IMR-90 (cell line): ENCODE measurements around the gene SPATA3. TPM values are rescaled to one million over a fixed set of nuclear protein-coding genes. Genes with fewer than 3 reads are reported as not detected.

ENCODE experiments used
- ATAC-seq: fragments of 200-7000 bp; cut with Tn5 transposase; 2 replicates; pipeline ENCODE4 v1.9.1; 2020; ENCODE audit warnings: low read depth, mild to moderate bottlenecking, moderate library complexity
- BruUV-seq: library from RNA; stranded (reverse); fragments of 400-500 nt; replicated peaks from 2 replicates; lab custom pipeline; 2021; lab: Mats Ljungman, UMichigan
- CTCF ChIA-PET: fragments of 300-600 bp; formaldehyde crosslinking; extraction: SDS; loops from one replicate; lab custom pipeline; 2021; ENCODE audit warnings: antibody characterized with exemption; lab: Yijun Ruan, JAX
- POLR2A ChIA-PET: fragments of 300-600 bp; sonication (Branson Sonifier 250); formaldehyde crosslinking; loops from one replicate; lab custom pipeline; 2022; ENCODE audit warnings: antibody characterized with exemption; ENCODE audit not compliant: unreplicated experiment; lab: Charles Lee
- DNase-seq: peaks from one replicate; pipeline ENCODE4 v3.0.0; 2013
- H2AFZ ChIP-seq: replicated peaks from 2 replicates; pipeline ENCODE3; 2013; ENCODE audit warnings: low read length, mild to moderate bottlenecking; ENCODE audit not compliant: poor library complexity
- H2AK5ac ChIP-seq: 2 replicates; pipeline ENCODE4 v1.6.1; 2013; ENCODE audit warnings: low read depth, low read length, inconsistent platforms
- H2AK9ac ChIP-seq: replicated peaks from 2 replicates; pipeline ENCODE3; 2013; ENCODE audit warnings: mild to moderate bottlenecking, low read depth, low read length, moderate library complexity; ENCODE audit not compliant: poor library complexity
- H2BK120ac ChIP-seq: 2 replicates; pipeline ENCODE4 v1.6.1; 2013; ENCODE audit warnings: low read depth, low read length, inconsistent platforms
- H2BK15ac ChIP-seq: 3 replicates; pipeline ENCODE4 v1.6.1; 2013; ENCODE audit warnings: low read depth, low read length, inconsistent platforms
- H2BK20ac ChIP-seq: 2 replicates; pipeline ENCODE4 v1.6.1; 2013; ENCODE audit warnings: low read depth, mild to moderate bottlenecking, inconsistent platforms, low read length, moderate library complexity
- H2BK5ac ChIP-seq: 2 replicates; pipeline ENCODE4 v1.6.1; 2013; ENCODE audit warnings: mild to moderate bottlenecking, low read depth, low read length, inconsistent platforms; ENCODE audit not compliant: poor library complexity, severe bottlenecking
- H3K14ac ChIP-seq: replicated peaks from 2 replicates; pipeline ENCODE4 v1.6.1; 2013; ENCODE audit warnings: low read depth, low read length, inconsistent platforms
- H3K18ac ChIP-seq: 2 replicates; pipeline ENCODE4 v1.6.1; 2013; ENCODE audit warnings: low read depth, low read length, control low read depth
- H3K23ac ChIP-seq: 2 replicates; pipeline ENCODE4 v1.6.1; 2013; ENCODE audit warnings: low read depth, low read length, inconsistent platforms
- H3K27ac ChIP-seq: 2 replicates; pipeline ENCODE4 v1.5.1; 2013; ENCODE audit warnings: mild to moderate bottlenecking, control low read depth, low read length; ENCODE audit not compliant: insufficient read depth
- H3K27me3 ChIP-seq: 2 replicates; pipeline ENCODE4 v1.6.1; 2013; ENCODE audit warnings: low read length; ENCODE audit not compliant: control insufficient read depth, insufficient read depth
- H3K36me3 ChIP-seq: 2 replicates; pipeline ENCODE4 v1.6.1; 2013; ENCODE audit warnings: low read length, mixed read lengths; ENCODE audit not compliant: control insufficient read depth, insufficient read depth
- H3K4ac ChIP-seq: 2 replicates; pipeline ENCODE4 v1.6.1; 2013; ENCODE audit warnings: low read depth, low read length, inconsistent platforms
- H3K4me1 ChIP-seq: 2 replicates; pipeline ENCODE4 v1.6.1; 2013; ENCODE audit warnings: low read length, mixed read lengths; ENCODE audit not compliant: control insufficient read depth, insufficient read depth
- H3K4me2 ChIP-seq: 2 replicates; pipeline ENCODE4 v1.6.1; 2013; ENCODE audit warnings: low read depth, mild to moderate bottlenecking, control low read depth, low read length, moderate library complexity
- H3K4me3 ChIP-seq: 2 replicates; pipeline ENCODE4 v1.5.1; 2013; ENCODE audit warnings: low read depth, mild to moderate bottlenecking, control low read depth, low read length, moderate library complexity; ENCODE audit not compliant: insufficient read depth
- H3K56ac ChIP-seq: 2 replicates; pipeline ENCODE4 v1.6.1; 2013; ENCODE audit warnings: low read length, inconsistent platforms; ENCODE audit not compliant: insufficient read depth; ENCODE audit errors: extremely low read depth
- H3K79me1 ChIP-seq, 2 experiments: 2 replicates each; pipeline ENCODE4 v1.6.1; 2013; ENCODE audit warnings: low read length in 2 of 2, inconsistent platforms in 1 of 2, low read depth in 1 of 2
- H3K9ac ChIP-seq: 2 replicates; pipeline ENCODE4 v1.6.1; 2013; ENCODE audit warnings: low read depth, low read length, control low read depth
- H3K9me1 ChIP-seq: 2 replicates; pipeline ENCODE4 v1.6.1; 2013; ENCODE audit warnings: low read length, inconsistent platforms; ENCODE audit not compliant: insufficient read depth
- H3K9me3 ChIP-seq: 2 replicates; pipeline ENCODE4 v1.6.1; 2013; ENCODE audit warnings: low read length; ENCODE audit not compliant: control insufficient read depth, insufficient read depth
- H4K20me1 ChIP-seq: 2 replicates; pipeline ENCODE4 v1.6.1; 2013; ENCODE audit warnings: low read length, inconsistent platforms; ENCODE audit not compliant: insufficient read depth
- H4K5ac ChIP-seq: 2 replicates; pipeline ENCODE4 v1.6.1; 2013; ENCODE audit warnings: mild to moderate bottlenecking, low read depth, low read length, control low read depth
- H4K8ac ChIP-seq, 2 experiments: 2 replicates each; pipeline ENCODE4 v1.6.1; 2013; ENCODE audit warnings: low read depth in 2 of 2, low read length in 2 of 2, control low read depth in 1 of 2, inconsistent platforms in 1 of 2
- H4K91ac ChIP-seq: 2 replicates; pipeline ENCODE4 v1.6.1; 2013; ENCODE audit warnings: low read depth, low read length, inconsistent platforms; ENCODE audit not compliant: insufficient read depth
- BHLHE40 ChIP-seq: fragments of 150-350 bp; IDR thresholded peaks from 2 replicates; pipeline ENCODE4 v1.6.1; 2016; ENCODE audit warnings: mild to moderate bottlenecking, low read depth, low read length
- CEBPB ChIP-seq: IDR thresholded peaks from 2 replicates; pipeline ENCODE4 v1.6.1; 2012; ENCODE audit warnings: low read depth, low read length, improper control_type of control experiment
- CHD1 ChIP-seq: IDR thresholded peaks from 2 replicates; pipeline ENCODE4 v1.6.1; 2012; ENCODE audit warnings: low read depth, low read length, improper control_type of control experiment
- FOS ChIP-seq: fragments of 150-350 bp; IDR thresholded peaks from 2 replicates; pipeline ENCODE4 v1.6.1; 2016; ENCODE audit warnings: low read depth, low read length
- MAFK ChIP-seq: IDR thresholded peaks from 2 replicates; pipeline ENCODE4 v1.6.1; 2012; ENCODE audit warnings: low read depth, low read length, improper control_type of control experiment
- MAZ ChIP-seq: IDR thresholded peaks from 2 replicates; pipeline ENCODE4 v1.6.1; 2012; ENCODE audit warnings: low read depth, mild to moderate bottlenecking, low read length, improper control_type of control experiment, moderate library complexity, borderline replicate concordance
- MXI1 ChIP-seq: IDR thresholded peaks from 2 replicates; pipeline ENCODE4 v1.6.1; 2012; ENCODE audit warnings: low read depth, mild to moderate bottlenecking, low read length, moderate library complexity, borderline replicate concordance
- NFE2L2 ChIP-seq: fragments of 150-350 bp; IDR thresholded peaks from 2 replicates; pipeline ENCODE4 v1.6.1; 2016; ENCODE audit warnings: low read depth, mild to moderate bottlenecking, low read length
- POLR2A ChIP-seq: IDR thresholded peaks from 2 replicates; pipeline ENCODE4 v1.6.1; 2012; ENCODE audit warnings: mild to moderate bottlenecking, low read depth, low read length
- RAD21 ChIP-seq: IDR thresholded peaks from 2 replicates; pipeline ENCODE4 v1.6.1; 2012; ENCODE audit warnings: low read length, improper control_type of control experiment
- RCOR1 ChIP-seq: IDR thresholded peaks from 2 replicates; pipeline ENCODE4 v1.6.1; 2012; ENCODE audit warnings: mild to moderate bottlenecking, low read length, improper control_type of control experiment; ENCODE audit not compliant: insufficient replicate concordance
- RFX5 ChIP-seq: IDR thresholded peaks from 2 replicates; pipeline ENCODE4 v1.8.0; 2012; ENCODE audit warnings: low read depth, mild to moderate bottlenecking, low read length, moderate library complexity
- SMC3 ChIP-seq: fragments of 150-350 bp; IDR thresholded peaks from 2 replicates; pipeline ENCODE4 v1.6.1; 2016; ENCODE audit warnings: low read depth, mild to moderate bottlenecking, antibody characterized with exemption, low read length, moderate library complexity
- WGBS, 2 experiments: methylation state at CpG; one replicate each; pipeline versions ENCODE4 v1.1.5 to v1.1.7; 2013; ENCODE audit warnings: missing lambda C conversion rate in 2 of 2; ENCODE audit not compliant: insufficient read length in 1 of 2; ENCODE audit errors: extremely low coverage in 2 of 2; 5-methylcytosine and 5-hydroxymethylcytosine counted together
- dilution Hi-C: fragments of 300-500 bp; cut with HindIII; formaldehyde crosslinking; loops from one replicate; pipeline ENCODE4 v1.14.3; 2018; ENCODE audit warnings: low sequenced_read_pairs; ENCODE audit not compliant: unreplicated experiment
- in situ Hi-C: fragments of 300-500 bp; cut with MboI; formaldehyde crosslinking; loops from 3 replicates; pipeline ENCODE4 v1.14.3; 2019; ENCODE audit warnings: low sequenced_read_pairs, inconsistent platforms, mixed read lengths
- intact Hi-C: fragments of 100-400 bp; cut with micrococcal nuclease; formaldehyde crosslinking; loops from 2 replicates; pipeline ENCODE4 v1.10.0; 2022
- polyA plus RNA-seq, 3 experiments: library from polyadenylated mRNA; depleted of rRNA; stranded (reverse); fragments of >200 nt; gene quantifications; 2 replicates each; pipeline ENCODE4 v1.2.3, GENCODE V29; 2012; ENCODE audit warnings: low replicate concordance in 1 of 3
- total RNA-seq: library from RNA; depleted of rRNA; stranded (reverse); fragments of >200 nt; gene quantifications from 2 replicates; pipeline ENCODE4 v1.2.3, GENCODE V29; 2012
- TF ChIP-seq, protein P1 (sequence below): conservative IDR thresholded peaks from 2 replicates; pipeline ENCODE4 v1.5.1; 2012; ENCODE audit warnings: mild to moderate bottlenecking, low read depth, low read length, improper control_type of control experiment
- TF ChIP-seq, protein P2 (sequence below): fragments of 150-350 bp; IDR thresholded peaks from 2 replicates; pipeline ENCODE4 v1.6.1; 2016; ENCODE audit warnings: low read depth, mild to moderate bottlenecking, low read length, moderate library complexity, borderline replicate concordance
- TF ChIP-seq, protein P3 (sequence below): fragments of 150-350 bp; IDR thresholded peaks from 2 replicates; pipeline ENCODE4 v1.6.1; 2017; ENCODE audit warnings: mild to moderate bottlenecking, antibody characterized with exemption, low read length, low read depth

SPATA3 gene
- total and polyA plus RNA-seq, 2 of the 4 experiments (the other 2 are of a cell fraction): not detected

DNA sequence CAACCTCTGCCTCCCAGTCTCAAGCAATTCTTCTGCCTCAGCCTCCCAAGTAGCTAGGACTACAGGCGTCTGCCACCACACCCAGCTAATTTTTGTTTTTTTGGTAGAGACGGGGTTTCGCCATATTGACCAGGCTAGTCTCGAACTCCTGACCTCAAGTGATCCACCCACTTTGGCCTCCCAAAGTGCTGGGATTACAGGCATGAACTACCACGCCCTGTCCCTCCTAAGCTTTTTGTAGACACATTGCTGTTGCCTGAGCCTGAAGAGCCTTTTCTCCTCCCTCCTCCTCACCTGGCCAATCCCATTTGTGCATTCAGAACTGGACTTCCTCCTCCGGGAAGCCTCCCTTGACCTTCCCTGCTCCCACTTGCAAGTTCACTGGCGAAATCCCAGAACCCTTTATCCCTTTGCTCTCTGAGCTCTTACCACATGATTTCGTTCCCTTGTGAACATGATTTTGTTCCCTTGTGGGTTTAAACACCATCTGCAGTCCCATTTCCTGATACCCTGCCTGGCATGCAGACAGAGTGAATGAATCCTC, 44.0 kb downstream of the SPATA3 start:
- H4K5ac ChIP-seq: no peak overlapping the region
- no peak overlapping the region for H2AFZ ChIP-seq
- H3K14ac ChIP-seq: no peak overlapping the region
- no peak overlapping the region for H3K18ac ChIP-seq
- no peak overlapping the region for H4K8ac ChIP-seq
- no peaks in the 10 kb centered on the region for H3K79me1 ChIP-seq
- no peak for DNase-seq
- peaks cover 67% of the 10 kb centered on the region for H3K27me3 ChIP-seq
- H2AK9ac ChIP-seq: no peak overlapping the region
- in situ Hi-C loops: no loop called here
- no peak overlapping the region for H3K56ac ChIP-seq
- H3K27ac ChIP-seq: no peak overlapping the region
- BruUV-seq: no TSS peak
- TF ChIP-seq MAZ: no peak
- no peak for TF ChIP-seq RCOR1
- no peak for TF ChIP-seq RFX5
- TF ChIP-seq SMC3: no peak
- no peak for TF ChIP-seq MAFK
- TF ChIP-seq CHD1: no peak
- TF ChIP-seq, protein P1, sequence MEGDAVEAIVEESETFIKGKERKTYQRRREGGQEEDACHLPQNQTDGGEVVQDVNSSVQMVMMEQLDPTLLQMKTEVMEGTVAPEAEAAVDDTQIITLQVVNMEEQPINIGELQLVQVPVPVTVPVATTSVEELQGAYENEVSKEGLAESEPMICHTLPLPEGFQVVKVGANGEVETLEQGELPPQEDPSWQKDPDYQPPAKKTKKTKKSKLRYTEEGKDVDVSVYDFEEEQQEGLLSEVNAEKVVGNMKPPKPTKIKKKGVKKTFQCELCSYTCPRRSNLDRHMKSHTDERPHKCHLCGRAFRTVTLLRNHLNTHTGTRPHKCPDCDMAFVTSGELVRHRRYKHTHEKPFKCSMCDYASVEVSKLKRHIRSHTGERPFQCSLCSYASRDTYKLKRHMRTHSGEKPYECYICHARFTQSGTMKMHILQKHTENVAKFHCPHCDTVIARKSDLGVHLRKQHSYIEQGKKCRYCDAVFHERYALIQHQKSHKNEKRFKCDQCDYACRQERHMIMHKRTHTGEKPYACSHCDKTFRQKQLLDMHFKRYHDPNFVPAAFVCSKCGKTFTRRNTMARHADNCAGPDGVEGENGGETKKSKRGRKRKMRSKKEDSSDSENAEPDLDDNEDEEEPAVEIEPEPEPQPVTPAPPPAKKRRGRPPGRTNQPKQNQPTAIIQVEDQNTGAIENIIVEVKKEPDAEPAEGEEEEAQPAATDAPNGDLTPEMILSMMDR: no peak
- TF ChIP-seq MXI1: no peak
- TF ChIP-seq, protein P2, sequence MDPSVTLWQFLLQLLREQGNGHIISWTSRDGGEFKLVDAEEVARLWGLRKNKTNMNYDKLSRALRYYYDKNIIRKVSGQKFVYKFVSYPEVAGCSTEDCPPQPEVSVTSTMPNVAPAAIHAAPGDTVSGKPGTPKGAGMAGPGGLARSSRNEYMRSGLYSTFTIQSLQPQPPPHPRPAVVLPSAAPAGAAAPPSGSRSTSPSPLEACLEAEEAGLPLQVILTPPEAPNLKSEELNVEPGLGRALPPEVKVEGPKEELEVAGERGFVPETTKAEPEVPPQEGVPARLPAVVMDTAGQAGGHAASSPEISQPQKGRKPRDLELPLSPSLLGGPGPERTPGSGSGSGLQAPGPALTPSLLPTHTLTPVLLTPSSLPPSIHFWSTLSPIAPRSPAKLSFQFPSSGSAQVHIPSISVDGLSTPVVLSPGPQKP: no peak
- no peak for TF ChIP-seq FOS
- TF ChIP-seq CEBPB: no peak
- TF ChIP-seq, protein P3, sequence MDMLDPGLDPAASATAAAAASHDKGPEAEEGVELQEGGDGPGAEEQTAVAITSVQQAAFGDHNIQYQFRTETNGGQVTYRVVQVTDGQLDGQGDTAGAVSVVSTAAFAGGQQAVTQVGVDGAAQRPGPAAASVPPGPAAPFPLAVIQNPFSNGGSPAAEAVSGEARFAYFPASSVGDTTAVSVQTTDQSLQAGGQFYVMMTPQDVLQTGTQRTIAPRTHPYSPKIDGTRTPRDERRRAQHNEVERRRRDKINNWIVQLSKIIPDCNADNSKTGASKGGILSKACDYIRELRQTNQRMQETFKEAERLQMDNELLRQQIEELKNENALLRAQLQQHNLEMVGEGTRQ: no peak
- TF ChIP-seq BHLHE40: no peak
- no peak for TF ChIP-seq RAD21
- TF ChIP-seq NFE2L2: no peak
- TF ChIP-seq POLR2A: no peak
- H3K23ac ChIP-seq: no peak overlapping the region
- intact Hi-C loops: no loop called here
- no peaks in the 10 kb centered on the region; the same call in 1 of the 2 replicates for H3K9me1 ChIP-seq
- H3K4ac ChIP-seq: no peak overlapping the region
- H3K36me3 ChIP-seq: no peaks in the 10 kb centered on the region
- dilution Hi-C loops: no loop called here
- no peak overlapping the region for H2AK5ac ChIP-seq
- no peak for ATAC-seq
- CTCF ChIA-PET: no interaction called here
- no peak overlapping the region for H3K4me2 ChIP-seq
- no peak overlapping the region for H2BK15ac ChIP-seq
- H4K91ac ChIP-seq: no peak overlapping the region
- H3K4me1 ChIP-seq: no peaks in the 10 kb centered on the region
- POLR2A ChIA-PET: no interaction called here
- H3K9ac ChIP-seq: no peak overlapping the region
- no peak overlapping the region for H3K4me3 ChIP-seq
- no peaks in the 10 kb centered on the region for H4K20me1 ChIP-seq
- no peak overlapping the region for H2BK5ac ChIP-seq
- H3K9me3 ChIP-seq: peaks cover 3% of the 10 kb centered on the region; the same call in 1 of the 2 replicates
- 73% methylated on average over 7 of the region's 8 CpGs; no CpG with 5 or more reads in 1 of the 2 experiments for WGBS, 2 experiments
- H2BK120ac ChIP-seq: no peak overlapping the region
- H2BK20ac ChIP-seq: no peak overlapping the region
